Keratinocyte (primary cell): Measurements from ENCODE around the gene ST3GAL5. TPM values are rescaled to one million over a fixed set of nuclear protein-coding genes. Genes with fewer than 3 reads are reported as not detected.

Source experiments
- DNase-seq: peaks from one replicate; pipeline ENCODE4 v3.0.0-alpha.2; 2011; ENCODE audit warnings: low read depth, missing footprints, low spot score
- FAIRE-seq: peaks from 2 replicates; lab custom pipeline; 2011; peaks lifted over from hg19 to GRCh38; lab: Jason Lieb, UNC
- H2AFZ ChIP-seq: 2 replicates; pipeline ENCODE4 v1.6.0; 2012; ENCODE audit warnings: low read length, control low read depth, inconsistent platforms; ENCODE audit not compliant: control insufficient read depth
- H3K27ac ChIP-seq: 2 replicates; pipeline ENCODE4 v1.5.1; 2011; ENCODE audit warnings: low read length; ENCODE audit not compliant: control insufficient read depth, insufficient read depth
- H3K27me3 ChIP-seq: 3 replicates; pipeline ENCODE4 v1.6.0; 2011; ENCODE audit warnings: low read length; ENCODE audit not compliant: control insufficient read depth, insufficient read depth; ENCODE audit errors: extremely low read depth
- H3K36me3 ChIP-seq, 2 experiments: 2 replicates in 1 of 2; 3 replicates in 1 of 2; pipeline ENCODE4 v1.5.1; 2011; ENCODE audit warnings: low read length in 2 of 2, mild to moderate bottlenecking in 1 of 2; ENCODE audit not compliant: control insufficient read depth in 2 of 2, insufficient read depth in 2 of 2; ENCODE audit errors: extremely low read depth in 1 of 2
- H3K4me1 ChIP-seq: 3 replicates; pipeline ENCODE4 v1.5.1; 2011; ENCODE audit warnings: low read length; ENCODE audit not compliant: control insufficient read depth, insufficient read depth; ENCODE audit errors: extremely low read depth
- H3K4me2 ChIP-seq: 3 replicates; pipeline ENCODE4 v1.6.0; 2011; ENCODE audit warnings: low read depth, low read length; ENCODE audit not compliant: control insufficient read depth, insufficient read depth; ENCODE audit errors: extremely low read depth
- H3K4me3 ChIP-seq, 3 experiments: fragments of 200-600 bp in 1 of 3; sonication (generic) in 1 of 3; 2 replicates in 2 of 3; 3 replicates in 1 of 3; pipeline ENCODE4 v1.5.1; 2011 to 2016; ENCODE audit warnings: low read length in 3 of 3, mild to moderate bottlenecking in 3 of 3, control low read depth in 2 of 3, inconsistent platforms in 1 of 3, low read depth in 1 of 3, mixed read lengths in 1 of 3, mixed run types in 1 of 3, moderate library complexity in 1 of 3; ENCODE audit not compliant: control insufficient read depth in 2 of 3, insufficient read depth in 2 of 3; ENCODE audit errors: extremely low read depth in 1 of 3
- H3K79me2 ChIP-seq: 2 replicates; pipeline ENCODE4 v1.6.0; 2012; ENCODE audit warnings: low read length; ENCODE audit not compliant: control insufficient read depth, insufficient read depth
- H3K9ac ChIP-seq: 3 replicates; pipeline ENCODE4 v1.6.0; 2011; ENCODE audit warnings: low read length; ENCODE audit not compliant: control insufficient read depth, insufficient read depth; ENCODE audit errors: extremely low read depth
- H3K9me1 ChIP-seq: 3 replicates; pipeline ENCODE4 v1.6.0; 2011; ENCODE audit warnings: low read length; ENCODE audit not compliant: control insufficient read depth, insufficient read depth; ENCODE audit errors: extremely low read depth
- H3K9me3 ChIP-seq: 2 replicates; pipeline ENCODE4 v1.5.1; 2012; ENCODE audit warnings: low read depth, low read length; ENCODE audit not compliant: control insufficient read depth
- H4K20me1 ChIP-seq: 3 replicates; pipeline ENCODE4 v1.6.0; 2011; ENCODE audit warnings: low read length; ENCODE audit not compliant: control insufficient read depth, insufficient read depth; ENCODE audit errors: extremely low read depth
- CTCF ChIP-seq, 3 experiments: IDR thresholded peaks in 1 of 3; conservative IDR thresholded peaks in 1 of 3; optimal IDR thresholded peaks in 1 of 3; 2 replicates in 2 of 3; 3 replicates in 1 of 3; pipeline versions ENCODE3 to v1.5.1; 2011; ENCODE audit warnings: low read length in 3 of 3, mild to moderate bottlenecking in 3 of 3, moderate library complexity in 2 of 3, control low read depth in 1 of 3, inconsistent platforms in 1 of 3; ENCODE audit not compliant: insufficient read depth in 2 of 3; ENCODE audit errors: extremely low read depth in 1 of 3
- EZH2 ChIP-seq: IDR thresholded peaks from one replicate; pipeline ENCODE4 v1.6.1; 2012; ENCODE audit warnings: inconsistent platforms, mild to moderate bottlenecking, low read length, moderate library complexity
- dilution Hi-C: fragments of 300-500 bp; cut with MboI; formaldehyde crosslinking; loops from one replicate; pipeline ENCODE4 v1.7.0; 2020; ENCODE audit warnings: low sequenced_read_pairs; ENCODE audit not compliant: extremely low pct_ligation_motif_present
- polyA plus RNA-seq, 5 experiments: library from polyadenylated mRNA; depleted of rRNA in 3 of 5; stranded (reverse) in 3 of 5; stranded (forward) in 1 of 5; unstranded in 1 of 5; fragments of >200 nt; gene quantifications; 1 replicate in 1 of 5; 2 replicates in 3 of 5; 3 replicates in 1 of 5; pipeline versions ENCODE4 v1.2.1 to v1.2.3, GENCODE V29; 2011 to 2012; ENCODE audit warnings: missing spikeins in 2 of 5, low read depth in 1 of 5, low replicate concordance in 1 of 5

The ST3GAL5 gene
- polyA plus RNA-seq, 1 donor (not counting 4 experiments of a cell fraction or from before 2014, with no cell fraction given): 43.5 TPM

GRCh38 chr2:85840091-85840490, 48.7 kb downstream of the ST3GAL5 start:
- Histone ChIP-seq H3K4me2 (no peak overlapping the region), H3K9ac (no peak overlapping the region), H3K27ac (no peak overlapping the region), H3K4me3 (no peak overlapping the region), H3K9me1 (no peaks in the 10 kb centered on the region), H3K4me1 (no peaks in the 10 kb centered on the region), H2AFZ (no peak overlapping the region), H3K36me3 (peaks cover 10 to 23% of the 10 kb centered on the region in 2 experiments), H3K27me3 (no peaks in the 10 kb centered on the region), H4K20me1 (no peaks in the 10 kb centered on the region), H3K79me2 (no peaks in the 10 kb centered on the region), H3K9me3 (no peaks in the 10 kb centered on the region)
- DNase-seq: no peak
- no peak for FAIRE-seq
- no peak for TF ChIP-seq CTCF (optimal IDR thresholded peaks at IDR 0.05 in 1 of 3, IDR thresholded peaks at IDR 0.05 in 1 of 3, conservative IDR thresholded peaks at IDR 0.05 in 1 of 3; ENCODE audit: extremely low read depth in 1 of 3, insufficient read depth in 2 of 3, low read length in 3 of 3)
- TF ChIP-seq EZH2: no peak
- dilution Hi-C loops: no loop called here

GRCh38 chr2:85839461-85839860, 49.3 kb downstream of the ST3GAL5 start:
- Histone ChIP-seq H3K4me1 (no peaks in the 10 kb centered on the region), H3K27ac (no peak overlapping the region), H3K27me3 (no peaks in the 10 kb centered on the region), H3K4me2 (no peak overlapping the region), H3K9ac (no peak overlapping the region), H3K9me1 (no peaks in the 10 kb centered on the region), H3K4me3 (no peak overlapping the region), H3K79me2 (no peaks in the 10 kb centered on the region), H3K36me3 (peaks cover 7 to 17% of the 10 kb centered on the region in 2 experiments), H2AFZ (no peak overlapping the region), H3K9me3 (no peaks in the 10 kb centered on the region), H4K20me1 (no peaks in the 10 kb centered on the region)
- FAIRE-seq: no peak
- TF ChIP-seq EZH2: no peak
- dilution Hi-C loops: no loop called here
- no peak for DNase-seq

- Histone ChIP-seq H3K27ac (no peak overlapping the region), H4K20me1 (no peaks in the 10 kb centered on the region), H3K4me3 (no peak overlapping the region), H3K9ac (no peak overlapping the region), H3K4me1 (no peaks in the 10 kb centered on the region), H3K36me3 (peaks cover 5 to 12% of the 10 kb centered on the region in 2 experiments), H3K9me3 (no peaks in the 10 kb centered on the region), H3K27me3 (no peaks in the 10 kb centered on the region), H3K9me1 (no peaks in the 10 kb centered on the region), H3K79me2 (no peaks in the 10 kb centered on the region), H2AFZ (no peak overlapping the region), H3K4me2 (no peak overlapping the region)
- dilution Hi-C loops: no loop called here
- no peak for TF ChIP-seq EZH2
- FAIRE-seq (no peak), DNase-seq (no peak)
Observed at GRCh38 chr2:85838641-85839040, 50.1 kb downstream of the ST3GAL5 start.
